NK-92 (cell line): ENCODE measurements around the gene CPM.
"Not testable (repeated sequence)": the region's sequence is repeated elsewhere in the genome, so short reads cannot be mapped to it uniquely, and the experiment has no call there.

Experiments used
- DNase-seq: peaks from one replicate; lab custom pipeline; 2025; ENCODE audit not compliant: unreplicated experiment; lab: John Stamatoyannopoulos, UW

The CPM gene

DNA sequence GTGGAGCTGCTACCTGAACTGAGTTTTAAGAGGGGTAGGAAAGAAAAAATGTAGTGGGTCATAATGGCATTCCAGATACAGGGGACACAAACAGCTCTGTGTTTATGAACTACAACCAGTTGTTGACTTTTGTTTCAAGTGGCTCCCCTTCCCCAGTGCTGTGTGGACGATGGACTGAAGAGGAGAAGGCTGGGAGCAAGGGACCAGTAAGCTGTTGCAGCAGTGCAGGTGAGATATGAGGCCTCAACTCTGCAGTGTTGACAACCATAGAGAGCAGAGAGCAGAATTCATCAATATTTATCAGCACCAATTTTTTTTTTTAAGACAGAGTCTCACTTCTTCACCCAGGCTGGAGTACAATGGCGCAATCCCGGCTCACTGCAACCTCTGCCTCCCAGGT lies 78.4 kb downstream of the CPM start:
- DNase-seq = no peak

DNA sequence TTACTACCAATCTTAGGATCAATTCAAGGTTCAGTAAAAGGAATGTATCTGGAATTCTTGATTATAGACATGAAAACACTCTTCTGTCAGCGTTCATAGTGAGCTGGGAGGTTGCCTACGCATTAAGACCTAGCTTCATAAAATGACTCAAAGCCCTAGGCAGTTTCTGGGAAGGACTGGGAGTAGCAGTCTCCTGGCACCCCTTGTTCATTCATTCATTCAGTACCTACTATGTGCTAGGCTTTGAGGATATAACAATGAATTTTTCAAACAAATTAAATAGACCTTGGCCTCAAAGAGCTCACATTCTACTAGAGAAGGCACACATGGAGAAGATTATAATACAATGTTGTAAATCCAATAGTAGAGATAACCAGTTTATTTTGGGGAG lies 78.9 kb downstream of the CPM start:
- DNase-seq = no peak

- DNase-seq = no peak
Observed at GRCh38 chr12:68853396-68854077, 79.4 kb downstream of the CPM start.

DNA sequence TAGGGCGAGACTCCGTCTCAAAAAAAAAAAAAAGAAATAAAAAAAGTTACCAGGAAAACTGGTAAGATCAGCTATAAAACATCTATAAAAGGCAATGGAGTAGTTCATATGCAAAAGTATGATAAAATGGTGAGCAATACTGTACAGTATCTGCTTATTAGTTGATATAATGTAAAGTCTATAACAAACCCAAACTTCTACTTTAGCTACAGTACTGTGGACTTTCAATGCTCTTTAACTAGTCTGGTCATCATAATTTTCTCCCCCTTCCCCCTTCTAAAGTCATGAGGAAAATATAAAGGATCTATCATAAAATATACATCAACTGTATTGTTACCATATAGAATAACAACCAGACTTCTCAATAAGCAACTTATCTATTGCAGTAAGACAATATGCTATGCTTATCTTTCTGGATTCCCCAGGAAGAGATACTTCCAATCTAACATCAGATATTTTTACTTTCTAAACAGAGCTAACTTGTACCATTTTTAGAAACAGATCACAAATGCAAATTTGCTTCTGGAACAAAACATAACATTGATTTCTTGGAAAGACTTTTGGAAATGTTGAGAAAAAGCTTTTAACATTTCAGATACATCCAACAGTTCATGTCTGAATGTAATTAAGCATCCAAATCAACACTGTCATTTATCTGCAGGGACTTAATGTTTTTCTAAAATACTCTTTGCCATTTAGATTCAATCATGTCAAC lies 81.2 kb downstream of the CPM start:
- no peak for DNase-seq

DNA sequence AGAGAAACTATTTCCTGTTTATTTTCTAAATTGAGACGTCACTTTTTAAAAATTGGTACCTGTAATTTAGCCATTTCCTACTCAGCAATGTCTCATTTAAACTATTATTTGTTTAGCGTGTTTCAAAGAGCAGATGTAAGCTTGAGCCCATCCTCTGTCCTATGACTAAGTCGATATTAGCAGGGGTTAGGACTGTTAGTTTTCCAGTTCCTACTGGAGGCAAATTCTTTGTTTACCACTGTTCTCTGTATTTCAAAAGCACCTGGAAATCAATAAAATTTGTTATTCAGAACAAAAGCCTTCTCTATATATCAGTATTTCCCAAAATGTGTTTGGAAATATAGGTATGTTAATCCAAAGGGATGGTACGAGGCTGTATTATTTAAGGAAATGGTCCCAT lies 82.6 kb downstream of the CPM start:
- no peak for DNase-seq

GRCh38 chr12:68846811-68847210 lies 86.2 kb downstream of the CPM start:
- DNase-seq = no peak

GRCh38 chr12:68844788-68845695 lies 87.9 kb downstream of the CPM start:
- DNase-seq = no peak

- no peak for DNase-seq
Observed at GRCh38 chr12:68844318-68844745, 88.6 kb downstream of the CPM start.

DNA sequence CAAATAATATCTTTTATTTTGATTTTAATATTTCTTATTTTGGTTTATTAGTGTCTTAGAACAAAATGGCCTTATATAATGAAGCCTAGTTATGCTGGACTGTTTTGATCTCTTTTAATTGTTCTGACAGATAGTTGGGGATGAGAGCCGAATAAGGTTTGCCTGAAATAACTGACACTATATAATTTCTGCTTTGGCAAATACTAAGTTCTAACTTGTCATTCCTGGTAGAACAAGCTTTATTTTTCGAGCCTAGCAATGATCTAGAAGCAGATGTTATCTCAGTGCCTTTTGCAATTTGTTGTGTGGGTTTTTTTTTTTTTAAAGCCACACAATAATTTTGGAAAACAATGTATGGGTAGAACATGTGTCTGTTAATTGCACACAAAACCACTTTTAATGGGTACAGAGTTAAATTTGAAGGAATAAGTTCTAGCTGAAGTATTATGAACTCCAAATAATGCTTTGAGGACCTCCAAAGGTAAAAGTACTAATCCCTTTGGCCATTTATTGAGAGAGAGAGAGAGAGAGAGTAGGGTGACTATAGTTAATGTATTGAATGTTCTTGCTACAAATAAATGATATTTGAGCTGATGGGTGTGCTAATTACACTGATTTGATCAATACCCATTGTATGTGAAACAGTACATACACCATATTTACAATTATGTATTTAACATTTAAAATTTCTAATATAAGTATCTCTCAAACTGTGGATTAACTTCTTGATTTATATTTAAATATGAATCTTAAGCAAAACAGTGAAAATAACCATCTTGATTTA lies 90.0 kb downstream of the CPM start:
- no peak for DNase-seq

- no peak for DNase-seq
Observed at GRCh38 chr12:68842123-68842522, 90.8 kb downstream of the CPM start.

GRCh38 chr12:68841717-68842116 lies 91.3 kb downstream of the CPM start:
- no peak for DNase-seq

- not testable (repeated sequence) for DNase-seq
Observed at GRCh38 chr12:68841175-68841574, 91.8 kb downstream of the CPM start.

- DNase-seq = no peak
Observed at GRCh38 chr12:68839183-68840147, 93.5 kb downstream of the CPM start.

GRCh38 chr12:68838046-68838886 lies 94.7 kb downstream of the CPM start:
- DNase-seq = no peak

GRCh38 chr12:68837215-68837614 lies 95.8 kb downstream of the CPM start:
- no peak for DNase-seq

GRCh38 chr12:68835333-68835908 lies 97.5 kb downstream of the CPM start:
- DNase-seq = no peak

DNA sequence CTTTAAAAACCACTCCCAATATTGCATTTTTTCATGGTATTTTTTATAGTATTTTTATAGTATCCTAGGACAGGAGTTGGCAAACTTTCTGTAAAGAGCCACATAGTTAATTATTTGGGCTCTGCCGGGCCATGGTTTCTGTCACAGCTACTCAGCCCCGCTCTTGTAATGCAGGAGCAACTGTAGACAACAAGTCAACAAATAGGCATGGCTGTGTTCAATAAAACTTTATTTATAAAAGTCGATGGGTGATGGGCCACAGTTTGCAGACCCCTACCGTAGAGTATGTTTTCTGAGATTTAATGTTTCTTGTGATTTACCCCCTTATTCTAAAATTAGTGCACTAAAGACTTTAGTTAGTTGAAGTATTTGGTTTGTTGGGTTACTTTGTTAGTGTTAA lies 99.5 kb downstream of the CPM start:
- DNase-seq = no peak

GRCh38 chr12:68832504-68832867 lies 100.5 kb downstream of the CPM start:
- no peak for DNase-seq
